Breast epithelium (tissue), 4 donors: Measurements from ENCODE around the gene DOK1. TPM values are rescaled to one million over a fixed set of nuclear protein-coding genes. Genes with fewer than 3 reads are reported as not detected.

ENCODE experiments used
- DNase-seq, 2 donors: peaks; one replicate each; pipeline ENCODE4 v3.0.0-alpha.2; 2019; ENCODE audit warnings: low spot score in 2 of 2
- H3K27ac ChIP-seq, 2 donors: fragments of 200-600 bp; sonication (generic) in 1 of 2; one replicate each; pipeline ENCODE4 v1.5.1; 2016 to 2019; ENCODE audit warnings: mild to moderate bottlenecking in 1 of 2
- H3K27me3 ChIP-seq, 2 donors: fragments of 200-600 bp; sonication (generic) in 1 of 2; one replicate each; pipeline versions ENCODE4 v1.5.1 to v1.6.0; 2017 to 2019; ENCODE audit warnings: control low read depth in 1 of 2, mild to moderate bottlenecking in 1 of 2
- H3K36me3 ChIP-seq: fragments of 200-600 bp; one replicate; pipeline ENCODE4 v1.5.1; 2019
- H3K4me1 ChIP-seq, 2 donors: fragments of 200-600 bp; sonication (generic); one replicate each; pipeline ENCODE4 v1.5.1; 2016 to 2019; ENCODE audit warnings: control low read depth in 1 of 2
- H3K4me3 ChIP-seq, 3 donors: fragments of 200-600 bp; sonication (generic); 1 replicate in 2 of 3; 2 replicates in 1 of 3; pipeline ENCODE4 v1.5.1; 2016 to 2019; ENCODE audit warnings: mild to moderate bottlenecking in 3 of 3, moderate library complexity in 2 of 3
- H3K9me3 ChIP-seq, 2 donors: fragments of 200-600 bp; sonication (generic) in 1 of 2; one replicate each; pipeline ENCODE4 v1.5.1; 2016 to 2019; ENCODE audit warnings: control low read depth in 1 of 2
- POLR2A ChIP-seq: fragments of 450-650 bp; IDR thresholded peaks from one replicate; pipeline ENCODE4 v1.6.1; 2016; ENCODE audit warnings: antibody characterized with exemption, mild to moderate bottlenecking, moderate library complexity
- POLR2AphosphoS5 ChIP-seq, 3 donors: sonication (generic); formaldehyde crosslinking; IDR thresholded peaks; one replicate each; pipeline ENCODE4 v1.6.1; 2017; ENCODE audit warnings: antibody characterized with exemption in 3 of 3
- intact Hi-C: fragments of 100-400 bp; cut with DNase I; formaldehyde crosslinking; loops from one replicate; pipeline ENCODE4 v1.15.1; 2023; ENCODE audit warnings: low total_unique reads
- total RNA-seq, 3 donors: library from RNA; depleted of rRNA; stranded (reverse); fragments of >200 nt; gene quantifications; one replicate each; pipeline ENCODE4 v1.1.0, GENCODE V29; 2016
- TF ChIP-seq, protein P1 (sequence below), 3 donors: fragments of 450-650 bp; IDR thresholded peaks; one replicate each; pipeline ENCODE4 v1.5.1; 2016 to 2017; ENCODE audit warnings: antibody characterized with exemption in 3 of 3, mild to moderate bottlenecking in 3 of 3, moderate library complexity in 3 of 3

The DOK1 gene
- total RNA-seq, 3 donors from 2014 or later = 11.0 to 33.3 (median 13.1) TPM

DNA sequence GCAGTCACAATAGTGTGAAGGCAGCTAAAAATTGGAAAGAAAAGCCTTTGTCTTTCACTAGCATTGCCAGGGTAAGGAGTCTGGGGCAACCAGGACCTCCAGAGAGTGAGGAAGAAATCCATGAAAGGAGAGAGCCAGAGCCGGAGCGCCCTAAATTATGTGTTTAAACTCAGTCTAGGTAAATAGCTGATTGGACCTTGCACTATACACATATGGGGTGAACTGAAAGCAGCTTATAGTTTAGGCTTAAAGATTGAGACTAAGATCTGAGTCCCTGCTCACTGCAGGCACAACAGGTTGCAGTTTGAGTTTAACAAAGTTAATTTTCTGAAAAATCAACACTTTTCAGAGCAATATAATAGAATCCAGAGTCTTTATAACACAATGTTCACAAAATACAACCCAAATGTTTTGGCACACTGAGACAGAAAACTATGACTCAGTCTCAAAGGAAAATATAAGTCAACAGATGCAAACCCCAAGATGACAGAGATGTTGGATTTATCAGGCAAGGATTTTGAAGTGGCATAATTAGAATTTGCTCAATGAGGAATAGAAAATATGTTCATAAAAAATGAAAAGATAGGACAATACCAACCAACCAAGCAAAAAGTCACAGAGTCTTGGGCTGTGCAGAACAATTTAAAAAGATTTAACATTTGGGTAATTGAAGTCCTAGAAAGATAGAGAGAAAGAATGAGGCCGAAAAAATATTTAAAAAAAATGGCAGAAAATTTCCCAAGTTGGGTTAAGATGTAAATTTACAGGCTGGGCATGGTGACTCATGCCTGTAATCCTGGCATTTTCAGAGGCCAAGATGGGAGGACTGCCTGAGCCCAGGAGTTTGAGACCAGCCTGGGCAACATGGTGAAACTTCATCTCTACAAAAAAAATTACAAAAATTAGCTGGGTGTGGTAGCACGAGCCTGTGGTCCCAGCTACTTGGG, 39.6 kb downstream of the DOK1 start:
- intact Hi-C loops = no loop called here
- H3K9me3 ChIP-seq = no peaks in the 10 kb centered on the region
- TF ChIP-seq POLR2A (no peak), POLR2AphosphoS5 (IDR thresholded peaks at IDR 0.05) (no peak)
- TF ChIP-seq, protein P1, sequence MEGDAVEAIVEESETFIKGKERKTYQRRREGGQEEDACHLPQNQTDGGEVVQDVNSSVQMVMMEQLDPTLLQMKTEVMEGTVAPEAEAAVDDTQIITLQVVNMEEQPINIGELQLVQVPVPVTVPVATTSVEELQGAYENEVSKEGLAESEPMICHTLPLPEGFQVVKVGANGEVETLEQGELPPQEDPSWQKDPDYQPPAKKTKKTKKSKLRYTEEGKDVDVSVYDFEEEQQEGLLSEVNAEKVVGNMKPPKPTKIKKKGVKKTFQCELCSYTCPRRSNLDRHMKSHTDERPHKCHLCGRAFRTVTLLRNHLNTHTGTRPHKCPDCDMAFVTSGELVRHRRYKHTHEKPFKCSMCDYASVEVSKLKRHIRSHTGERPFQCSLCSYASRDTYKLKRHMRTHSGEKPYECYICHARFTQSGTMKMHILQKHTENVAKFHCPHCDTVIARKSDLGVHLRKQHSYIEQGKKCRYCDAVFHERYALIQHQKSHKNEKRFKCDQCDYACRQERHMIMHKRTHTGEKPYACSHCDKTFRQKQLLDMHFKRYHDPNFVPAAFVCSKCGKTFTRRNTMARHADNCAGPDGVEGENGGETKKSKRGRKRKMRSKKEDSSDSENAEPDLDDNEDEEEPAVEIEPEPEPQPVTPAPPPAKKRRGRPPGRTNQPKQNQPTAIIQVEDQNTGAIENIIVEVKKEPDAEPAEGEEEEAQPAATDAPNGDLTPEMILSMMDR (IDR thresholded peaks at IDR 0.05) = no peak
- no peak overlapping the region for H3K27ac ChIP-seq
- no peaks in the 10 kb centered on the region for H3K36me3 ChIP-seq
- H3K4me3 ChIP-seq = no peak overlapping the region
- no peaks in the 10 kb centered on the region for H3K4me1 ChIP-seq
- DNase-seq = no peak
- H3K27me3 ChIP-seq = peaks cover 0 to 19% of the 10 kb centered on the region in 2 donors

DNA sequence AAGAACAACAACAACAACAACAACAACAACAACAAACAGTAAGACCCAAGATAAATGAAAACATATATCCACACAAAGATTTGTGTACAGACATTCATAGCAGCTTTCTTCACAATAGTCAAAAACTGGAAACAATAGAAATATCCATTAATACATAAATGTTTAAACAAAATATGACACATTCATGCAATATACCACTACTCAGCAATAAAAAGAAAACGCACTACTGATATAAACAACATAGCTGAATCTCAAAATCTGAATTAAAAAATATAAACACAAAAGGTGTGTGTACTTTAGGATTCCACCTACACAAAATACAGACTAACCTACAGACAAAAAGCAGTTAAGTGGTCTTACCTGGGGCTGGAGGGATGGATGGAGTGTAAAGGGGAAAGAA, 42.1 kb downstream of the DOK1 start:
- no peak overlapping the region for H3K4me3 ChIP-seq
- H3K27me3 ChIP-seq = peaks cover 0 to 13% of the 10 kb centered on the region in 2 donors
- no peaks in the 10 kb centered on the region for H3K4me1 ChIP-seq
- intact Hi-C loops = no loop called here
- no peak for TF ChIP-seq POLR2AphosphoS5 (IDR thresholded peaks at IDR 0.05)
- TF ChIP-seq, protein P1 (IDR thresholded peaks at IDR 0.05) = no peak
- TF ChIP-seq POLR2A = no peak
- no peak overlapping the region for H3K27ac ChIP-seq
- H3K9me3 ChIP-seq = no peaks in the 10 kb centered on the region
- no peaks in the 10 kb centered on the region for H3K36me3 ChIP-seq
- DNase-seq = no peak

DNA sequence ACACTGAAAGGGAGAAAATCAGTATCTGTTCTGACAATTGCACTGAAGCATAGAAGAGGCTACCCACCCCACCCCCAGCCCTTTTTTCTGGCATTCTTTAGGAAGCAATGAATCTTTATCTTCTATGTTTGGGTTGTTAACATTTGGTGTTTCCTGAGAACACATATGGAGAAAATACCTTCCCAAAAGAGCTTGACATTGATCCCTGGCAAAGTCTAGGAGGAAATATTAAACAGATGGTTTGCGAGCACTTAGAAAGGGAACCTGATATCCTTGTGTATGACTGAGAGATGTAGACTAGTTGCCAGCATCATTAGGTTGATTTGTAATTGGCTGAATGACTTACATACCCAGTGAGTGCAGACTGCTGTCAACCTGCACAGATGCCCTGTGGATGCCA, 42.9 kb downstream of the DOK1 start:
- no peaks in the 10 kb centered on the region for H3K4me1 ChIP-seq
- H3K27ac ChIP-seq = no peak overlapping the region
- no peak for TF ChIP-seq POLR2A
- TF ChIP-seq POLR2AphosphoS5 (IDR thresholded peaks at IDR 0.05) = no peak
- TF ChIP-seq, protein P1 (IDR thresholded peaks at IDR 0.05) = no peak
- DNase-seq = no peak
- H3K27me3 ChIP-seq = peaks cover 0 to 13% of the 10 kb centered on the region in 2 donors
- no peaks in the 10 kb centered on the region for H3K36me3 ChIP-seq
- no peak overlapping the region for H3K4me3 ChIP-seq
- H3K9me3 ChIP-seq = no peaks in the 10 kb centered on the region
- intact Hi-C loops = no loop called here

DNA sequence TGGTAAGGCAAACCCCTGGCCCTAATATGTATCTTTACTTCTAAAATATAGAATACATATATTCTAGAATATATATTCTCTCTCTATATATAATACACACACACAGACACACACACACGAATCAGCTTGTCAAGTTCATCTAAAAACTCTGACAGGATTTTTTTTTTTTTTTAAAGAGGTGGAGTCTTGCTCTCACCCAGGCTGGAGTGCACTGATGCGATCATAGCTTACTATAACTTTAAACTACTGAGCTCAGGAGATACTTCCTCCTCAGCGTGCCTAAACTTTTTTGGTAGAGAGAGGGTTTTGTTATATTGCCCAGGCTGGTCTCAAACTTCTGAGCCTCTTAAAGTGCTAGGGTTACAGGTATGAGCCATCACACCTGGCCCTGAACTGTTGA, 45.2 kb downstream of the DOK1 start:
- TF ChIP-seq POLR2A (no peak), POLR2AphosphoS5 (IDR thresholded peaks at IDR 0.05) (no peak)
- TF ChIP-seq, protein P1 (IDR thresholded peaks at IDR 0.05) = no peak
- H3K27ac ChIP-seq = no peak overlapping the region
- H3K36me3 ChIP-seq = no peaks in the 10 kb centered on the region
- H3K27me3 ChIP-seq = peaks cover 0 to 4% of the 10 kb centered on the region in 2 donors
- no peak for DNase-seq
- H3K4me1 ChIP-seq = no peaks in the 10 kb centered on the region
- intact Hi-C loops = no loop called here
- no peak overlapping the region for H3K4me3 ChIP-seq
- H3K9me3 ChIP-seq = no peaks in the 10 kb centered on the region

DNA sequence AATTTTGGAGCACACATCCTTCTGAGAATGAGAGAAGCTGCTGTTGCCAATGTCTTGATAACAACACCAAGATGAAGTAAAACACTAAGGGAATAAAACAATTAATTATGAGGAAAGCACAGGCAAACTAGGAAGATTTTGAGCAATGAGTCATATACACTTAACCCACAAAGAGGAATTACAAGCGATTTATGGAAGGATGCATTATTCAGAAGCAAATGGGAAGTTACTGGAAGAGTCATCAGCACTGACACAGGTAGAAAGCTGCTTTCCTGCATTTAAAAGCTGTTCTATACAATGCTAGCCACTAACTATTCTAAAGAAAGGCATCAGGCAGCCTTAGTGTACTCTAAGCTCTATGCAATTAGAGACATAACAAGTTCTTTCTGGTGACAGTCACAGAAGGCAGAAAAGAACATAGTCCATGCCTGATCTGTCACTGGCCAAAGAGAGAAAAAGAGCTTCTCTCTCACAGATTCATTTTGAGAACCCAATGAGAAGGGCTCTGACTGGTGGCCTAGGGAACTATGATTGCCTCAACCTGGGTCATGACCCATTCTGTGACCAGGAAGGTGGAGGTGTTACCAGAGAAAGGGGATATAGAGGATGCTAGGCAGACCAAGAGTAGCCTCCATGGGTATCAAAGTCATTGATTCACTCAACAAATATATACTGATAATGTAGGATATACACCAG, 48.2 kb downstream of the DOK1 start:
- intact Hi-C loops = no loop called here
- H3K4me1 ChIP-seq = no peaks in the 10 kb centered on the region
- no peaks in the 10 kb centered on the region for H3K27me3 ChIP-seq
- H3K27ac ChIP-seq = no peak overlapping the region
- no peaks in the 10 kb centered on the region for H3K9me3 ChIP-seq
- H3K36me3 ChIP-seq = no peaks in the 10 kb centered on the region
- TF ChIP-seq POLR2A (no peak), POLR2AphosphoS5 (IDR thresholded peaks at IDR 0.05) (no peak)
- TF ChIP-seq, protein P1 (IDR thresholded peaks at IDR 0.05) = no peak
- H3K4me3 ChIP-seq = no peak overlapping the region
- DNase-seq = no peak
